HepG2 (cell line): Measurements from ENCODE around the gene TMEM182. TPM values are rescaled to one million over a fixed set of nuclear protein-coding genes. Genes with fewer than 3 reads are reported as not detected.

Experiments used
- KMT2A ChIP-seq: sonication (generic); formaldehyde crosslinking; IDR thresholded peaks from 2 replicates; pipeline ENCODE4 v1.4.0; 2020; ENCODE audit warnings: missing genetic modification reagents
- MAZ ChIP-seq, 2 experiments: sonication (generic) in 1 of 2; formaldehyde crosslinking in 1 of 2; IDR thresholded peaks; 2 replicates each; pipeline versions ENCODE4 v1.5.0 to v1.6.1; 2012 to 2020; ENCODE audit warnings: low read depth in 2 of 2, mild to moderate bottlenecking in 2 of 2, borderline replicate concordance in 1 of 2, improper control_type of control experiment in 1 of 2, low read length in 1 of 2, missing genetic modification reagents in 1 of 2, moderate library complexity in 1 of 2
- MEF2D ChIP-seq: sonication (generic); formaldehyde crosslinking; IDR thresholded peaks from 2 replicates; pipeline ENCODE4 v1.5.1; 2020; ENCODE audit warnings: mild to moderate bottlenecking, missing genetic modification reagents
- SP5 ChIP-seq: IDR thresholded peaks from 2 replicates; pipeline ENCODE4 v1.6.1; 2016; ENCODE audit warnings: low read depth, borderline replicate concordance
- ZC3H13 ChIP-seq: sonication (generic); formaldehyde crosslinking; IDR thresholded peaks from 2 replicates; pipeline ENCODE4 v1.8.1; 2023; ENCODE audit warnings: mild to moderate bottlenecking, missing genetic modification reagents, moderate library complexity
- ZMAT3 ChIP-seq: sonication (generic); formaldehyde crosslinking; conservative IDR thresholded peaks from 2 replicates; pipeline ENCODE4 v1.7.0; 2021; ENCODE audit warnings: missing genetic modification reagents
- polyA plus RNA-seq, 8 experiments: library from polyadenylated mRNA; depleted of rRNA in 3 of 8; stranded (reverse) in 7 of 8; unstranded in 1 of 8; fragments of >200 nt; fragmentation: Illumina TruSeq in 4 of 8; extraction: Trizol in 4 of 8; gene quantifications; 2 replicates each; pipeline versions ENCODE4 v1.2.1 to v1.2.3, GENCODE V29; 2011 to 2016; ENCODE audit warnings: low read depth in 4 of 8, missing spikeins in 1 of 8, mixed read lengths in 1 of 8; ENCODE audit not compliant: insufficient read depth in 1 of 8
- total RNA-seq, 5 experiments: library from RNA; depleted of rRNA; stranded (reverse); fragments of >200 nt; fragmentation: Illumina TruSeq; extraction: Trizol; gene quantifications; 2 replicates each; pipeline ENCODE4 v1.2.3, GENCODE V29; 2016; ENCODE audit warnings: low read depth in 1 of 5
- TF ChIP-seq, protein P1 (sequence below): sonication (generic); formaldehyde crosslinking; conservative IDR thresholded peaks from 2 replicates; pipeline ENCODE4 v1.8.0; 2022; ENCODE audit warnings: missing genetic modification reagents
- TF ChIP-seq, protein P2 (sequence below): IDR thresholded peaks from 2 replicates; pipeline ENCODE4 v1.6.1; 2016; ENCODE audit warnings: control low read depth
- TF ChIP-seq, protein P3 (sequence below): sonication (generic); formaldehyde crosslinking; IDR thresholded peaks from 2 replicates; pipeline ENCODE4 v1.5.0; 2020; ENCODE audit warnings: mild to moderate bottlenecking, missing genetic modification reagents, moderate library complexity

The TMEM182 gene
- total and polyA plus RNA-seq, 2 of the 13 experiments (the other 11 are each of a cell fraction or from before 2014, with no cell fraction given) = 8.7 to 8.9 TPM

DNA sequence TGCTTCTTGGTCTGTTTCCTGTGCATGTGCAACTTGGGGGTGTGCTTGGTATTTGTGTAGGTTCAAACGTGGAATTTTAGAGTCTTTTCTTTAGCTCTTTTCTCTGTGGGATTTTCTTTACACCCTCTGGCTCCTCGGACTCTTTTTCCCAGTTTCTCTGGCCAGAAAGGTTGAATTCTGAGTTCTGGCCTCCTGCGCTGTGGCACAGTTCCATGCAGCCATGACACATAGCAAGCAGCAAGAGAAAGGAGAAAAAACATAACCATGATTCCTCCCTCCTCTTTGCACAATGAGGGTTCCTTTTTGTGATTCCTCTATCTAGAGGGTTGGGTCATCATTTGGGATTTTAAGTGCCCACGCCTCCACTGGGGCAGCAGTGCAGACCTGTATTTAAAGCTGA, 33.8 kb downstream of the TMEM182 start (continued):
- TF ChIP-seq, protein P1, sequence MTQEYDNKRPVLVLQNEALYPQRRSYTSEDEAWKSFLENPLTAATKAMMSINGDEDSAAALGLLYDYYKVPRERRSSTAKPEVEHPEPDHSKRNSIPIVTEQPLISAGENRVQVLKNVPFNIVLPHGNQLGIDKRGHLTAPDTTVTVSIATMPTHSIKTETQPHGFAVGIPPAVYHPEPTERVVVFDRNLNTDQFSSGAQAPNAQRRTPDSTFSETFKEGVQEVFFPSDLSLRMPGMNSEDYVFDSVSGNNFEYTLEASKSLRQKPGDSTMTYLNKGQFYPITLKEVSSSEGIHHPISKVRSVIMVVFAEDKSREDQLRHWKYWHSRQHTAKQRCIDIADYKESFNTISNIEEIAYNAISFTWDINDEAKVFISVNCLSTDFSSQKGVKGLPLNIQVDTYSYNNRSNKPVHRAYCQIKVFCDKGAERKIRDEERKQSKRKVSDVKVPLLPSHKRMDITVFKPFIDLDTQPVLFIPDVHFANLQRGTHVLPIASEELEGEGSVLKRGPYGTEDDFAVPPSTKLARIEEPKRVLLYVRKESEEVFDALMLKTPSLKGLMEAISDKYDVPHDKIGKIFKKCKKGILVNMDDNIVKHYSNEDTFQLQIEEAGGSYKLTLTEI (CRISPR knock-in tag) = no peak
- TF ChIP-seq ZMAT3 (CRISPR knock-in tag) (no peak), MAZ (IDR thresholded peaks at IDR 0.05; ENCODE audit: borderline replicate concordance, low read depth, low read length) (no peak), MAZ (CRISPR knock-in tag; IDR thresholded peaks at IDR 0.05; ENCODE audit: low read depth) (no peak), SP5 (CRISPR knock-in tag) (no peak), MEF2D (CRISPR knock-in tag) (no peak), KMT2A (no peak), ZC3H13 (CRISPR knock-in tag) (no peak)
- TF ChIP-seq, protein P2, sequence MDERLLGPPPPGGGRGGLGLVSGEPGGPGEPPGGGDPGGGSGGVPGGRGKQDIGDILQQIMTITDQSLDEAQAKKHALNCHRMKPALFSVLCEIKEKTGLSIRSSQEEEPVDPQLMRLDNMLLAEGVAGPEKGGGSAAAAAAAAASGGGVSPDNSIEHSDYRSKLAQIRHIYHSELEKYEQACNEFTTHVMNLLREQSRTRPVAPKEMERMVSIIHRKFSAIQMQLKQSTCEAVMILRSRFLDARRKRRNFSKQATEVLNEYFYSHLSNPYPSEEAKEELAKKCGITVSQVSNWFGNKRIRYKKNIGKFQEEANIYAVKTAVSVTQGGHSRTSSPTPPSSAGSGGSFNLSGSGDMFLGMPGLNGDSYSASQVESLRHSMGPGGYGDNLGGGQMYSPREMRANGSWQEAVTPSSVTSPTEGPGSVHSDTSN (CRISPR knock-in tag) = no peak
- TF ChIP-seq, protein P3, sequence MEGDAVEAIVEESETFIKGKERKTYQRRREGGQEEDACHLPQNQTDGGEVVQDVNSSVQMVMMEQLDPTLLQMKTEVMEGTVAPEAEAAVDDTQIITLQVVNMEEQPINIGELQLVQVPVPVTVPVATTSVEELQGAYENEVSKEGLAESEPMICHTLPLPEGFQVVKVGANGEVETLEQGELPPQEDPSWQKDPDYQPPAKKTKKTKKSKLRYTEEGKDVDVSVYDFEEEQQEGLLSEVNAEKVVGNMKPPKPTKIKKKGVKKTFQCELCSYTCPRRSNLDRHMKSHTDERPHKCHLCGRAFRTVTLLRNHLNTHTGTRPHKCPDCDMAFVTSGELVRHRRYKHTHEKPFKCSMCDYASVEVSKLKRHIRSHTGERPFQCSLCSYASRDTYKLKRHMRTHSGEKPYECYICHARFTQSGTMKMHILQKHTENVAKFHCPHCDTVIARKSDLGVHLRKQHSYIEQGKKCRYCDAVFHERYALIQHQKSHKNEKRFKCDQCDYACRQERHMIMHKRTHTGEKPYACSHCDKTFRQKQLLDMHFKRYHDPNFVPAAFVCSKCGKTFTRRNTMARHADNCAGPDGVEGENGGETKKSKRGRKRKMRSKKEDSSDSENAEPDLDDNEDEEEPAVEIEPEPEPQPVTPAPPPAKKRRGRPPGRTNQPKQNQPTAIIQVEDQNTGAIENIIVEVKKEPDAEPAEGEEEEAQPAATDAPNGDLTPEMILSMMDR (CRISPR knock-in tag) = no peak
